Measurements from ENCODE around the gene PRKRIP1. TPM values are rescaled to one million over a fixed set of nuclear protein-coding genes. Genes with fewer than 3 reads are reported as not detected.

Gene PRKRIP1
- total and polyA plus RNA-seq, 2 donors from 2014 or later = 20.8 to 25.9 TPM

- FAIRE-seq (no peak), DNase-seq (no peak)
- Histone ChIP-seq H3K27me3 (ENCODE audit: control insufficient read depth, insufficient read depth, low read length) (no peaks in the 10 kb centered on the region), H3K4me3 (ENCODE audit: low read length in 3 of 3) (no peak overlapping the region), H3K36me3 (ENCODE audit: control insufficient read depth in 2 of 3, insufficient read depth in 3 of 3, low read length in 3 of 3) (peaks cover 6 to 46% (median 15%) of the 10 kb centered on the region in 3 donors), H3K9me3 (ENCODE audit: control insufficient read depth in 2 of 3, insufficient read depth in 1 of 3, low read length in 3 of 3) (no peaks in the 10 kb centered on the region), H3K9ac (ENCODE audit: low read length in 3 of 3) (no peak overlapping the region), H3K27ac (ENCODE audit: low read depth in 2 of 2, low read length in 2 of 2) (no peak overlapping the region), H3K4me1 (ENCODE audit: control insufficient read depth in 2 of 3, insufficient read depth in 2 of 3, low read depth in 1 of 3, low read length in 3 of 3) (peaks cover 0 to 8% (median 0%) of the 10 kb centered on the region in 3 donors)
- intact Hi-C loops (cut with DNase I) = no loop called here
- no peak for TF ChIP-seq CTCF (IDR thresholded peaks at IDR 0.05; ENCODE audit: borderline replicate concordance, extremely low read depth, insufficient read depth)
Measured at GRCh38 chr7:102413091-102413490, 16.9 kb downstream of the PRKRIP1 start.

GRCh38 chr7:102413611-102414010 lies 17.4 kb downstream of the PRKRIP1 start:
- Histone ChIP-seq H3K36me3 (ENCODE audit: control insufficient read depth in 2 of 3, insufficient read depth in 3 of 3, low read length in 3 of 3) (peaks cover 9 to 45% (median 17%) of the 10 kb centered on the region in 3 donors), H3K27me3 (ENCODE audit: control insufficient read depth, insufficient read depth, low read length) (no peaks in the 10 kb centered on the region)
- intact Hi-C loops (cut with DNase I) = no loop called here

GRCh38 chr7:102415685-102416225 lies 19.6 kb downstream of the PRKRIP1 start:
- H3K4me1 ChIP-seq (ENCODE audit: control insufficient read depth in 2 of 3, insufficient read depth in 2 of 3, low read depth in 1 of 3, low read length in 3 of 3) = peaks cover 0 to 8% (median 0%) of the 10 kb centered on the region in 3 donors
- peaks cover 9 to 43% (median 13%) of the 10 kb centered on the region in 3 donors for H3K36me3 ChIP-seq (ENCODE audit: control insufficient read depth in 2 of 3, insufficient read depth in 3 of 3, low read length in 3 of 3)
- H3K9ac ChIP-seq (ENCODE audit: low read length in 3 of 3) = no peak overlapping the region
- FAIRE-seq = no peak
- TF ChIP-seq CTCF (IDR thresholded peaks at IDR 0.05; ENCODE audit: borderline replicate concordance, extremely low read depth, insufficient read depth) = no peak
- H3K27ac ChIP-seq (ENCODE audit: low read depth in 2 of 2, low read length in 2 of 2) = peak overlapping the region in 1 of 2 donors; percentile 30
- H3K4me3 ChIP-seq (ENCODE audit: low read length in 3 of 3) = no peak overlapping the region
- peak in 1 of 5 donors; percentile 81 for DNase-seq
- H3K27me3 ChIP-seq (ENCODE audit: control insufficient read depth, insufficient read depth, low read length) = no peaks in the 10 kb centered on the region
- intact Hi-C loops (cut with DNase I) = no loop called here
- no peaks in the 10 kb centered on the region for H3K9me3 ChIP-seq (ENCODE audit: control insufficient read depth in 2 of 3, insufficient read depth in 1 of 3, low read length in 3 of 3)

More at GRCh38 chr7:102413611-102414010, 17.4 kb downstream of the PRKRIP1 start:
- no peak overlapping the region for H3K4me3 ChIP-seq (ENCODE audit: low read length in 3 of 3)
- H3K27ac ChIP-seq (ENCODE audit: low read depth in 2 of 2, low read length in 2 of 2) = no peak overlapping the region
- TF ChIP-seq CTCF (IDR thresholded peaks at IDR 0.05; ENCODE audit: borderline replicate concordance, extremely low read depth, insufficient read depth) = no peak
- FAIRE-seq = no peak
- H3K4me1 ChIP-seq (ENCODE audit: control insufficient read depth in 2 of 3, insufficient read depth in 2 of 3, low read depth in 1 of 3, low read length in 3 of 3) = peaks cover 0 to 8% (median 0%) of the 10 kb centered on the region in 3 donors
- H3K9me3 ChIP-seq (ENCODE audit: control insufficient read depth in 2 of 3, insufficient read depth in 1 of 3, low read length in 3 of 3) = no peaks in the 10 kb centered on the region
- H3K9ac ChIP-seq (ENCODE audit: low read length in 3 of 3) = no peak overlapping the region
- DNase-seq = no peak

All from kidney (tissue), 14 donors.